Endothelial cell of hepatic sinusoid (primary cell): ENCODE measurements around the gene CCDC7.
"Not testable (repeated sequence)": the region's sequence is repeated elsewhere in the genome, so short reads cannot be mapped to it uniquely, and the experiment has no call there.

ENCODE experiments used
- in situ Hi-C: cut with HindIII; loops from 2 replicates; pipeline ENCODE4 v1.10.0; 2017; ENCODE audit warnings: low sequenced_read_pairs

CCDC7 gene

DNA sequence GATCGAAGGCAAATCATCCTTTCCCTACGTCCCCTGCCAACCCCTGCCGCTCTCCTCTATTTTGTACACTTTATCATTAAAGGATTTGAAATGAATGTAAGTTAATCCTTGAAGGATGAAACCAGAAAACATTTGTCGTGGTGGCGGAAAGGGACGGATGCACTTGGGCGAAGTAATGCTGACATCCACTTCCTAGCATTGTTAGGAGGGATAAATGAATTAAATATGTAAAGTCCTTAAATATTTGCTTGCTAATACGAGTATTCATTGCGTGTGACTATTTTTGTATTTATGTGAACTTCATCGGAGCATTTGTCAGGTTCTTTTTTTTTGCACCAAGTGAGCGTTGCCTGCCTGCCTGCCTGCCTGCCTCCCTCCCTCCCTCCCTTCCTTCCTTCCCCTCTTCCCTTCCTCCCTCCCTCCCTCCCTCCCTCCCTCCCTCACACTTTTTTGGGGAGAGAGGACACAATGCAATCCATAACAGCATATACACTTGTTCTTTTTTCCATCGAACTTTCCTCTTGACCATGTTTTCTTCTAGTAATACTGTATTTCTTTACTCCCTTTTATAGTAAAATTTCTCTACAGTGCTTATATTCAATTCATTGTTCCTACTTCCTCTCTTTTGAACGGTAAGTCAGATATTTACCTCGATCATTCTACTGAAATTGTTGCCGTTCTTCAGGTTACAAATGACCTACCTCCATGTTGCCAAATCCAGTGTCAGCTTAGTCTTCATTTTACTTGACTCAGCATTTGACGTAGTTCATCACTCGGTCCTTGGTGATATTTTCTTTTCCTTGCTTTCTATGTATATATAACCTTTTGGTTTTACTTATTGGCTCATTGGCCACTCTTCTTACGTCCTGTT is 831 bp downstream of the CCDC7 start:
- in situ Hi-C loops = no loop called here

DNA sequence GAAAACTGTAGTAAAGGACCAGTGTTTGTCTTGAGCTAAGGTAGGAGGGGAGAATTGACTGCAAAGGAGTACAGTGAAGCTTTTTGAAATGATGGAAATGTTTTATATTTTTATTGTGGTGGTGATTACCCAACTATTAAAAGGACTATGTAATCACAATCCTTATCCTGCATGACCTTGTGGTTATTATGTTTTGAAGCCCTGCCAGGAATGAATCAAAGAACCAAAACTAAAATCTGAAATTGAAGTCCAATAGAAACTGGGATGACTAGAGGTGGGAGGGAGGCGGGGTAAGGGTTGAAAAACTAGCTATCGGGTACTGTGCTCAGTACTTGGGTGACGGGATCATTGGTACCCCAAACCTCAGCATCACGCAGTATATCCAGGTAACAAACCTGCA is 8.2 kb downstream of the CCDC7 start:
- in situ Hi-C loops = no loop called here

DNA sequence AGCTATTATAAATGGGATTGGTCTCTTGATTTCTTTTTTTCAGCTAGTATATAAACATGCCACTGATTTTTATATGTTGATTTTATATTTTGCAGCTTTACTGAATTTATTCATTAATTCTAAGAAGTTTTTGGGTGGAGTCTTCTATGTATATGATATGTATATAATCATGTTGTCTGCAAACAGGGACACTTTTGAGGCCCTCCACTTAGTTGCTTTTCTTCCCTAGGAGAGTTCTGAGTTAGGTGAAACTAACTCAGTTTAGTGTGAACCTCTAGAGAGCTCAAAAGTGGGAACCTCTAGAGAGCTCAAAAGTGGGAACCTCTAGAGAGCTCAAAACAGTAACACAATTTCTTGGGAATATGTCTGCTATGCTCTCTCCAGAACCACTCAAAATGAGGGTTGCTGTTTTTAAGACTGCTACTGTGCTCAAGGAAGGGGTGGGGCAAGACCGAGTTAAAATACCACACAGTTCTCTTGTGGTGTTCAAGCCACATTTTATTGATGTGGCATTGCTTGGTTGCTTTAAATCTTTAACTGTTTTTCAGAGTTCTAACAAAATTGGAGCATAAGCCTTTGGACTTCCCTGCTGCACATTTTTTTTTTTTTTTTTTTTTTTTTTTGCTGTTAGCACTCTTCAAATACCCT is 13.2 kb downstream of the CCDC7 start:
- in situ Hi-C loops = no loop called here

DNA sequence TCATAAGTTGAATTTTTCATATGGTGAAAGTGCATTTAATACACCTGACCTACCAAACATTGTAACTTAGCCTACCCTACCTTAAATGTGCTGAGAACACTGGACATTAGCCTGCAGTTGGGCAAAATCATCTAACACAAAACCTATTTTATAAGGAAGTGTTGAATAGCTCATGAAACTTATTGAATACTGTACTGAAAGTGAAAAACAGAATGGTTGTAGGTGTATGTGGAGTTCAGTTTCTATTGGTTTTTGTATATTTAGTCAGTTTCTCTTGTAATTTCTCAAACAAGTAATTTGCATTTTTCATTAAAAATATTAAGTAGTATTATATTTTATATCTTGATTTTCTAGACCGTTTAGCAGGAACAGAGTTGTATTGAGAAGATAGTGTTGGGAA is 15.3 kb downstream of the CCDC7 start:
- in situ Hi-C loops = no loop called here

DNA sequence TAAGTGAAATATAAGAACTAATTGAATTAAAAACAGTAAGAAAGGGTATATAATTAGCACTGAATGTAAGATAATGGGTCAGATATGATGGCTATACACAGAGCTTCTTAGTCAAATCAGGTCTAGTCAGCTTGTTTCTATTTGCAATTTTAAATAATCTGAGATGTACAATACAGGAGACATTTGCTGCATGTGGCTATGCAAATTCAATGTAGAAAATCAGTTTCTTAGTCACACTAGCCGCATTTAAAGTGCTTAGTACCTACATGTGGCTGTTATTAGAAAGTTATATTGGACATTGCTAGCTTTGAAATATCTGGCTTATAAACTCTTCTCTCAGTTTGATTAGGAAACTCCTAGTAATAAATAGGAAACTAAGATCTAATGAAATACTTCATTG is 25.3 kb downstream of the CCDC7 start:
- in situ Hi-C loops = no loop called here

DNA sequence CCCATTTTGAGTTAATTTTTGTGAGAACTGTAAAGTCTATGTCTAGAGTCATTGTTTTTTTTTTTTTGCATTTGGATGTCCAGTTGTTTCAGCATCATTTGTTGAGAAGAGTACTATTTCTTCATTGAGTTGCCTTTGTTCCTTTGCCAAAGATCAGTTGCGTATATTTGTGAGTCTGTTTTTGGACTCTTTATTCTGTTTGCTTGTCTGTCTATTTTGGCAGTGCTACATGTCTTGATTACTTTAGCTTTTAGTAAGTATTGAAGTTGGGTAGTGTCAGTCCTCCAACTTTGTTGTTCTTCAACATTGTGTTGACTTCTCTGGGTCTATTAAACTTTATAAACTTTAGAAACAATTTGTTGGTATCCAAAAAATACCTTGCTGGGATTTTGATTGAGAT is 31.6 kb downstream of the CCDC7 start:
- in situ Hi-C loops = loop anchor here (5.0 kb wide), 1 partner anchor 70 kb away; no protein-coding TSS in a partner anchor

DNA sequence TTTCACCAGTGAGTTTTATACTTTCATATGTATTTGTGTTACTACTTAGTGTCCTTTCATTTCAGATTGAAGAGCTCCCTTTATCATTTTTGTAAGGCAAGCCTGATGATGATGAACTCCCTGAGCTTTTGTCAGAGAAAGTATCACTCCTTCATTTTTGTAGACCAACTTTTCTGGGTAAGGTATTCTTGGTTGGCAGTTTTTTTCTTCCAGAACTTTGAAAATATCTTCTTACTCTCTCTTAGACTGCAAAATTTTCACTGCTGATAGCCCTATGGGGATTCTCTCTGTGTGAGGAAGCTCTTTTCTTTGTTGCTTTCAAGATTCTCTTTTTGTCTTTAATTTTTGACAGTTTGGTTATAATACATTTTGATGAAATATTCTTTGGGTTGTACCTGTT is 35.7 kb downstream of the CCDC7 start:
- in situ Hi-C loops = no loop called here

DNA sequence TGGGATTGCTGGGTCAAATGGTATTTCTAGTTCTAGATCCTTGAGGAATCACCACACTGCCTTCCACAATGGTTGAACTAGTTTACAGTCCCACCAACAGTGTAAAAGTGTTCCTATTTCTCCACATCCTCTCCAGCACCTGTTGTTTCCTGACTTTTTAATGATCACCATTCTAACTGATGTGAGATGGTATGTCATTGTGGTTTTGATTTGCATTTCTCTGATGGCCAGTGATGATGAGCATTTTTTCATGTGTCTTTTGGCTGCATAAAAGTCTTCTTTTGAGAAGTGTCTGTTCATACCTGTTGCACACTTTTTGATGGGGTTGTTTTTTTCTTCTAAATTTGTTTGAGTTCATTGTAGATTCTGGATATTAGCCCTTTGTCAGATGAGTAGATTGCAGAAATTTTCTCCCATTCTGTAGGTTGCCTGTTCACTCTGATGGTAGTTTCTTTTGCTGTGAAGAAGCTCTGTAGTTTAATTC is 37.1 kb downstream of the CCDC7 start:
- in situ Hi-C loops = not testable (repeated sequence)

DNA sequence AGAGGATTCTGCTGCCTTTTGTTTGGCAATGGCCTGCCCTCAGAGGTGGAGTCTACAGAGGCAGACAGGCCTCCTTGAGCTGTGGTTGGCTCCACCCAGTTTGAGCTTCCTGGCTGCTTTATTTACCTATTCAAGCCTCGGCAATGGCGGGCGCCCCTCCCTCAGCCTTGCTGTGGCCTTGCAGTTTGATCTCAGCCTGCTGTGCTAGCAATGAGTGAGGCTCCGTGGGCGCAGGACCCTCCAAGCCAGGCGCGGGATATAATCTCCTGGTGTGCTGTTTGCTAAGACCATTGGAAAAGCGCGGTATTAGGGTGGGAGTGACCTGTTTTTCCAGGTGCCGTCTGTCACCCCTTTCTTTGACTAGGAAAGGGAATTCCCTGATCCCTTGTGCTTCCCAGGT is 42.1 kb downstream of the CCDC7 start:
- in situ Hi-C loops = not testable (repeated sequence)

DNA sequence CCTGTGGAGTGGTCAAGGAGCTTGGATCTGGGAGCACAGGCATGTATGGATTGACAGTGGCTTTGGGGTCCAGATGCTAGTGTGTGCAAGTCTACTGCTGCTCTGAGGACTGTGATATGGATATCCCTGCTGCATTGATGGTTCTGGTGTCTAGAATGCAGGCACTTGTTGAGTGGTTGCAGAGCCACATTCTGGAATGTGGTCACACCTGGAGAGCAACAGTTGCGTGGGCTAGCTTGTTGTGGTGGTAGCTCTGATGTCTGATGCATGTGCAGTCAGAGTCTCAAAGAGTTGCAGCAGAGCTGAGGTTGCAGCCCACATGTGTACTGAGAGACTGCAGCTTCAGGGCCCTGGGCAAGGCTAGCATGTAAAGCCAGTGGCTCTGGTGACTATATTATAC is 43.2 kb downstream of the CCDC7 start:
- in situ Hi-C loops = no loop called here

DNA sequence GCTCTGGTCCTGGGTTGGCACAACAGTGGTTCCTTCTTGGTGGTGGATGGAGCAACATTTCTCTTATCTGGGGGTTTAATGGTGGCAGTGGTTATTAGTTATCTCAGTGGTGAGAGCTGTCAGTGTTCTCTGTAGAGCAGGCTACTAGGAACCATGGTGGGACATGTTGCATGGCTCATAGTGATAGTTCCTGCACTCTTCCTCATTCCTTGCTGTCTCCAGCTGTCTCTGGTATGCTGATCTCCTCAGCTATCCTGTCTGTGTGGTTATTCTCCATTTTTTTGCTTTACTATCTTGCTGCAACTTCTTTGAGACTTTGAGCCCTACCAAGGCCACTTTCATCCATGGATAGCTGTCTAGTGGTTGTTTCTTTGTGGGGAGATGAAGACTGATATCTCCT is 44.0 kb downstream of the CCDC7 start:
- in situ Hi-C loops = no loop called here

DNA sequence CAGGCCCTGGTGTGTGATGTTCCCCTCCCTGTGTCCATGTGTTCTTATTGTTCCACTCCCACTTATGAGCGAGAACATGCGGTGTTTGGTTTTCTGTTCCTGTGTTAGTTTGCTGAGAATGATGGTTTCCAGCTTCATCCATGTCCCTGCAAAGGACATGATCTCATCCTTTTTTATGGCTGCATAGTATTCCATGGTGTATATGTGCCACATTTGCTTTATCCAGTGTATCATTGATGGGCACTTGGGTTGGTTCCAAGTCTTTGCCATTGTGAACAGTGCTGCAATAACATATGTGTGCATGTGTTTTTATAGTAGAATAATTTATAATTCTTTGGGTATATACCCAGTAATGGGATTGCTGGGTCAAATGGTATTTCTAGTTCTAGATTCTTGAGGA is 48.6 kb downstream of the CCDC7 start:
- in situ Hi-C loops = not testable (repeated sequence)

DNA sequence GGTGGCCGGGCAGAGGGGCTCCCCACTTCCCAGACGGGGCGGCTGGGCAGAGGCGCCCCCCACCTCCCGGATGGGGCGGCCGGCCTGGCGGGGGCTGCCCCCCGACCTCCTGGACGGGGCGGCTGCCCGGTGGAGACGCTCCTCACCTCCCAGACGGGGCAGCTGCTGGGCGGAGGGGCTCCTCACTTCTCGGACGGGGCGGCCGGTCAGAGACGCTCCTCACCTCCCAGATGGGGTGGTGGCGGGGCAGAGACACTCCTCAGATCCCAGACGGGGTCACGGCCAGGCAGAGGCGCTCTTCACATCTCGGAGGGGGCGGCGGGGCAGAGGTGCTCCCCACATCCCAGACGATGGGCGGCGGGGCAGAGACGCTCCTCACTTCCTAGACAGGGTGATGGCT is 54.2 kb downstream of the CCDC7 start:
- in situ Hi-C loops = not testable (repeated sequence)

DNA sequence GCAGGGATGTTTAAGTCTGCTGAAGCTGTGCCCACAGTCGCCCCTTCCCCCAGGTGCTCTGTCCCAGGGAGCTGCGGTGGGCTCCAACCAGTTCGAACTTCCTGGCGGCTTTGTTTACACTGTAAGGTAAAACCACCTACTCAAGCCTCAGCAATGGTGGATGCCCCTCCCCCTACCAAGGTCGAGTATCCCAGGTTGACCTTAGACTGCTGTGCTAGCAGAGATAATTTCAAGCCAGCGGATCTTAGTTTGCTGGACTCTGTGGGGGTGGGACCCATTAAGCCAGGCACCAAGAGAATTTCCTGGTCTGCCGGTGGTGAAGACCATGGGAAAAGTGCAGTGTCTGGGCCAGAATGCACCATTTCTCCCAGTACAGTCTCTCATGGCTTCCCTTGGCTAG is 56.0 kb downstream of the CCDC7 start:
- in situ Hi-C loops = no loop called here

DNA sequence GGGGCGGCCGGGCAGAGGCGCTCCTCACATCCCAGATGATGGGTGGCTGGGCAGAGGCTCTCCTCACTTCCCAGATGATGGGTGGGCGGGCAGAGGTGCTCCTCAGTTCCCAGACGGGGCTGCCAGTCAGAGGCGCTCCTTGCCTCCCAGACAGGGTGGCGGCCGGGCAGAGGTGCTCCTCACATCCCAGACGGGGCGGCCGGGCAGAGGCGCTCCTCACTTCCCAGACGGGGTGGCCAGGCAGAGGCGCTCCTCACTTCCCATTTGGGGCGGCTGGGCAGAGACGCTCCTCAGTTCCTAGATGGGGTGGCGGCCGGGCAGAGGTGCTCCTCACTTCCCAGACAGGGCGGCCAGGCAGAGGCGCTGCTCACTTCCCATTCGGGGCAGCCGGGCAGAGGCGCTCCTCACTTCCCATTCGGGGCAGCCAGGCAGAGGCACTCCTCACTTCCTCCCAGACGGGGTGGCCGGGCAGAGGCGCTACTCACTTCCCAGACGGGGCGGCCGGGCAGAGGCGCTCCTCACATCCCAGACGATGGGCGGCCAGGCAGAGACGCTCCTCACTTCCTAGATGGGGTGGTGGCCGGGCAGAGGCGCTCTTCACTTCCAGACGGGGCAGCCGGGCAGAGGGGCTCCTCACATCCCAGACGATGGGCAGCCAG is 60.0 kb downstream of the CCDC7 start:
- in situ Hi-C loops = not testable (repeated sequence)

DNA sequence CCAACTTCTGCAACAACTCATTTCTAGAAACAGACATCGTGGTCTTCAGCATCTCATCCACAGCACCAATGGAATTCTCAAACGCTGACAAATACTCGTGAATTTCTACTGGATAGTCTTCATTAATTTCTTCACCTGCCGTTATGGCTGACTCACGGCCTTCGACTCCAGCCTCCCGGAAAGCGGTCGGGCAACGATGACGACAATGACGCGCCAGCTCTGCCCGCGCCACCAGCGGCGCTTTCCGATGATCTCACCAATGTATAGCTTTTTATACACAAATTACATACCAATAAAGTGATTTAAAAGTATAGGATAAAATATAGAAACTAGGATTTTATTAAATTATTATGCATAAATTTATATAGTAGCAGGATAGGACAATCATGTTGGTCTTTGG is 65.7 kb downstream of the CCDC7 start:
- in situ Hi-C loops = no loop called here

DNA sequence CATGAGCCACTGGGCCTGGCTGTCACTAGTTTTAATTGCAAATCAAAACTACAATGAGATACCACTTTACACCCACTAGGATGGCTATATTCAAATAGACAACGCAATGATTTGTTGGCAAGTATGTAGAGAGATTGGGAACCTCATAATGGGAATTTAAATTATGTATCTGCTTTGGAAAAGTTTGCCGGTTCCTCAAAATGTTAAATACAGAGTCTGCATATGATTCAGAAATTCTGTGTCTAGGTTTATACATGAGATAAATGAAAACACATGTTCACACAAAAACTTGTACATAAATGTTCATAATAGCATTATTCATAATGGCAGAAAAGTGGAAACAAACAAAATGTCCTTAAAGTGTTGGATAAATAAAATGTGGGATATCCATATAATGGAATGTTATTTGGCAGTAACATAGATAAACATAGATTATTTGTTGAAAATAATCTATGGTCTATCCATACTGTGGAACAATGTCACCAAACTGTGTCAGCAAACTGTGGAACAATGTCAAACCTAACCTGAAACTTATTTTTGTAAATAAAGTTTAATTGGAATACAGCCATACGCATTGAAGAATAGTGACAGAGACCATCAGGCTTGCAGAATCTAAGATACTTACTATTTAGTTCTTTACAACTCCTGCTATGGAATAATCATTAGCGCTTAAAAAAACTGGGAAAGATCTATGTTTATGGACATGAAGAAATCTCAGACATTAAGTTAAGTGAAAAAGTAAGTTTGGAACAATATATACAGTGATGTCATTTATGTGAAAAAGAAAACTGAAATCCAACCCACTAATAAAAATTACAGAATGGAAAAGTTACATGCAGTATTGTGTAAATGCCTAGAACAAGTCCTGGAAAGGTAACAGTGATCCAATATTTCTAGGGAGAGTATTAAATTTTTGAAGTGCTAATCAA is 70.9 kb downstream of the CCDC7 start:
- in situ Hi-C loops = no loop called here

DNA sequence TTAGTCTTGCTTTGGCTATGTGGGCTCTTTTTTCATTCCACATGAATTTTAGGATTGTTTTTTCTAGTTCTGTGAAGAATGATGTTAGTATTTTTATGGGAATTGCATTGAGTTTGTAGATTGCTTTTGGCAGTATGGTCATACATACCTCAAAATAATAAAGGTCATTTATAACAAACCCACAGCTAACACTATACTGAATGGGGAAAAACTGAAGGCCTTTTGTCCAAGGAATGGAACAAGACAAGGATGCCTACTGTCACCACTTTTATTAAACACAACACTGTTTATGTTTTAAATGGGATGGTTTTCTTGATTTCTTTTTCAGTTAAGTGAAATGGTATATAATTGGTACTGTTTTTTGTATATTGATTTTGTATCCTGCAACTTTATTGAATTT is 84.3 kb downstream of the CCDC7 start:
- in situ Hi-C loops = no loop called here

DNA sequence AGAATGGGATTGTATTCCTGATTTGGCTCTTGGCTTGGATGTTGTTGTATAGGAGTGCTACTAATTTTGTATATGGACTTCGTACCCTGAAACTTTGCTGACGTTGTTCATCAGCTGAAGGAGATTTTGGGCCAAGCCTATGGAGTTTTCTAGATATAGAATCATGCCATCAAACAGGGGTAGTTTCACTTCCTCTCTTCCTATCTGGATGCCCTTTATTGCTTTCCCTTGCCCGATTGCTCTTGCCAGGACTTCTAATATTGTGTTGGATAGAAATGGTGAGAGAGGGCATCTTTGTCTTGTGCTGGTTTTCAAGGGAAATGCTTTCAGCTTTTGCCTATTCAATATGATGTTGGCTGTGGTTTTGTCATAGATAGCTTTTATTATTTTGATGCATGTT is 92.3 kb downstream of the CCDC7 start:
- in situ Hi-C loops = no loop called here

DNA sequence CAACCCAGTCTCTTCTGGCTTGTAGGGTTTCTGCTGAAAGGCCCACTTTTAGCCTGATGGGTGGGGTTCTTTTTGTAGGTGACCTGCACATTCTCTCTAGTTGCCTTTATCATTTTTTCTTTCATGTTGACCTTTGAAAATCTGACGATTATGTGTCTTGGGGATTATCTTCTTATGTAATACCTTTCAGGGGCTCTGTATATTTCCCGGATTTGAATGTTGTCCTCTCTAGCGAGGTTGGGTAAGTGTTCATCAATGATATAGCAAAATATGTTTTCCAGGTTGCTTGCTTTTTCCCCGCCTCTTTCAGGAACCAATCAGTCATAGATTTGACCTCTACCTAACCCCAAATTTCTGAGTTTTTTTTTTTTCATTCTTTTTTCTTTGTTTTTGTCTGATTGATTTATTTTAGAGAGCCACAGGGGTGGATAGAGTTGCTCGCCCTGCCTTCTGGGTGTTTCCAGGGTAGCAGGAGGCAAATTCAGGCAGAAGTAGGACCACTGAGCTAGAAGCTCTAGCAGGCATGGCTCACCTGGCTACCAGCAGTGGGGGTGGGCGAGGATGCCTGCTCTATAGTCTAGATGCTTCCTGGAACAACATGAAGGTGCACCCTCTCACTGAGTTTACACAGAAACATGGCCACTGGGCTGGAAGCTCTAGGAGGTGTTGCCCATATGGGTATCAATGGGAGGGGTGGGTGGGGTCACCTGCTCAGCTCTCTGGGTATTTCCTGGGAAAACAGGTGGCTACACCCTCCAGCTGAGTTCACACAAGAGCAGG is 94.9 kb downstream of the CCDC7 start:
- in situ Hi-C loops = no loop called here
